OCI-LY3 (cell line): ENCODE results near the gene CASP10.
A peak's percentile ranks its signal among the peaks of the same experiment; 100 is the strongest.
"Not testable (repeated sequence)": the region's sequence is repeated elsewhere in the genome, so short reads cannot be mapped to it uniquely, and the experiment has no call there.

ENCODE experiments used
- H2AFZ ChIP-seq: fragments of 200-600, 300-600 bp; shearing (Covaris generic); 2 replicates; pipeline ENCODE4 v1.6.0; 2014; ENCODE audit warnings: antibody characterized with exemption, low read depth, low read length
- H3K27ac ChIP-seq: fragments of 200-600, 300-600 bp; sonication (generic); 2 replicates; pipeline ENCODE4 v1.5.1; 2014; ENCODE audit warnings: mild to moderate bottlenecking, low read length, moderate library complexity, mixed read lengths
- H3K27me3 ChIP-seq: fragments of 200-600, 300-600 bp; sonication (generic); 2 replicates; pipeline ENCODE4 v1.6.1; 2014; ENCODE audit warnings: low read depth, low read length, mixed read lengths
- H3K36me3 ChIP-seq: fragments of 200-600, 300-600 bp; sonication (generic); replicated peaks from 2 replicates; pipeline ENCODE3; 2014; ENCODE audit warnings: low read depth, low read length, mixed read lengths
- H3K4me1 ChIP-seq: fragments of 300-600, 200-600 bp; sonication (generic); 2 replicates; pipeline ENCODE4 v1.6.1; 2014; ENCODE audit warnings: low read length, mixed read lengths
- H3K4me2 ChIP-seq: fragments of 200-600, 300-600 bp; sonication (generic); 2 replicates; pipeline ENCODE4 v1.6.1; 2014; ENCODE audit warnings: low read length, mixed read lengths
- H3K4me3 ChIP-seq: fragments of 300-600, 200-600 bp; sonication (generic); 2 replicates; pipeline ENCODE4 v1.5.1; 2014; ENCODE audit warnings: antibody characterized with exemption, mild to moderate bottlenecking, low read length, moderate library complexity
- H3K79me2 ChIP-seq: fragments of 300-600, 200-600 bp; shearing (Covaris generic); 2 replicates; pipeline ENCODE4 v1.6.1; 2014; ENCODE audit warnings: mild to moderate bottlenecking, low read length, mixed read lengths
- H3K9ac ChIP-seq: fragments of 300-600, 200-600 bp; shearing (Covaris generic); 2 replicates; pipeline ENCODE4 v1.6.0; 2014; ENCODE audit warnings: mild to moderate bottlenecking, low read length, moderate library complexity
- H3K9me3 ChIP-seq: fragments of 200-600, 300-600 bp; shearing (Covaris generic); 2 replicates; pipeline ENCODE4 v1.6.1; 2014; ENCODE audit warnings: low read length, mixed read lengths; ENCODE audit not compliant: insufficient read depth
- H4K20me1 ChIP-seq: fragments of 200-600, 300-600 bp; sonication (generic); 2 replicates; pipeline ENCODE4 v1.6.1; 2016; ENCODE audit warnings: low read length, mixed read lengths; ENCODE audit not compliant: insufficient read depth
- CTCF ChIP-seq: fragments of 200-600, 300-600 bp; sonication (generic); IDR thresholded peaks from 2 replicates; pipeline ENCODE4 v1.5.1; 2014; ENCODE audit warnings: antibody characterized with exemption, low read length, low read depth
- EZH2phosphoT487 ChIP-seq: fragments of 200-600 bp; shearing (Covaris generic); IDR thresholded peaks from 2 replicates; pipeline ENCODE4 v1.6.1; 2018; ENCODE audit warnings: antibody characterized with exemption, mixed run types, low read depth

Gene CASP10

GRCh38 chr2:201158111-201158929, 24.6 kb upstream of the CASP10 start:
- peaks cover 47% of the 10 kb centered on the region for H3K4me1 ChIP-seq
- H3K4me2 ChIP-seq, result peak overlapping the region; percentile 58
- H4K20me1 ChIP-seq, result peaks cover 35% of the 10 kb centered on the region
- no peak overlapping the region for H2AFZ ChIP-seq
- H3K4me3 ChIP-seq, result peak overlapping the region; percentile 27; the same call in 1 of the 2 replicates
- H3K9me3 ChIP-seq, result 0 out of 2 replicates have a peak, but pooled peaks cover 7% of the 10 kb centered on the region
- peaks cover 75% of the 10 kb centered on the region for H3K79me2 ChIP-seq
- H3K36me3 ChIP-seq, result peaks cover 72% of the 10 kb centered on the region
- peak overlapping the region; percentile 94 for H3K27ac ChIP-seq
- H3K27me3 ChIP-seq, result no peaks in the 10 kb centered on the region
- H3K9ac ChIP-seq, result peak overlapping the region; percentile 50; the same call in 1 of the 2 replicates
- TF ChIP-seq CTCF (peak; percentile 81), EZH2phosphoT487 (no peak)

- Histone ChIP-seq H3K4me3 (no peak overlapping the region), H3K36me3 (peaks cover 68% of the 10 kb centered on the region), H3K4me1 (peaks cover 14% of the 10 kb centered on the region), H3K27ac (no peak overlapping the region), H3K4me2 (no peak overlapping the region), H3K9me3 (peaks cover 25% of the 10 kb centered on the region), H3K9ac (no peak overlapping the region), H2AFZ (no peak overlapping the region), H4K20me1 (peaks cover 14% of the 10 kb centered on the region; the same call in 1 of the 2 replicates), H3K27me3 (no peaks in the 10 kb centered on the region), H3K79me2 (peaks cover 28% of the 10 kb centered on the region)
- TF ChIP-seq CTCF (no peak), EZH2phosphoT487 (no peak)
Measured at GRCh38 chr2:201164166-201164565, 18.8 kb upstream of the CASP10 start.

GRCh38 chr2:201167546-201167945, 15.4 kb upstream of the CASP10 start:
- no peak overlapping the region for H2AFZ ChIP-seq
- H3K27me3 ChIP-seq, result no peaks in the 10 kb centered on the region
- peaks cover 8% of the 10 kb centered on the region for H3K79me2 ChIP-seq
- peaks cover 25% of the 10 kb centered on the region for H3K9me3 ChIP-seq
- no peaks in the 10 kb centered on the region; the same call in 1 of the 2 replicates for H4K20me1 ChIP-seq
- peaks cover 14% of the 10 kb centered on the region for H3K4me1 ChIP-seq
- no peak overlapping the region for H3K4me3 ChIP-seq
- TF ChIP-seq CTCF, result no peak
- TF ChIP-seq EZH2phosphoT487, result no peak
- H3K4me2 ChIP-seq, result no peak overlapping the region
- H3K27ac ChIP-seq, result no peak overlapping the region
- H3K36me3 ChIP-seq, result peaks cover 41% of the 10 kb centered on the region
- no peak overlapping the region for H3K9ac ChIP-seq

- not testable (repeated sequence) for H2AFZ ChIP-seq, H3K4me2 ChIP-seq, H4K20me1 ChIP-seq, H3K79me2 ChIP-seq, H3K27me3 ChIP-seq, H3K4me3 ChIP-seq, H3K9ac ChIP-seq
- Histone ChIP-seq H3K9me3 (peaks cover 17% of the 10 kb centered on the region), H3K4me1 (peaks cover 14% of the 10 kb centered on the region), H3K27ac (peak overlapping the region; percentile 45), H3K36me3 (peaks cover 32% of the 10 kb centered on the region)
Measured at GRCh38 chr2:201168496-201168895, 14.4 kb upstream of the CASP10 start.
